Spinal cord (tissue), 10 donors: ENCODE results near the gene SCN2B. TPM values are rescaled to one million over a fixed set of nuclear protein-coding genes. Genes with fewer than 3 reads are reported as not detected.

ENCODE experiments used
- DNase-seq, 6 donors: peaks; one replicate each; pipeline versions ENCODE4 v3.0.0 to v3.0.0-alpha.2; 2013 to 2015; ENCODE audit warnings: low spot score in 6 of 6, low read depth in 4 of 6
- H3K27ac ChIP-seq: one replicate; pipeline ENCODE4 v1.5.1; 2013; ENCODE audit warnings: low read depth, low read length, control low read depth
- H3K27me3 ChIP-seq: one replicate; pipeline ENCODE4 v1.6.1; 2013; ENCODE audit warnings: low read length; ENCODE audit not compliant: control insufficient read depth, insufficient read depth
- H3K36me3 ChIP-seq: one replicate; pipeline ENCODE4 v1.6.1; 2013; ENCODE audit warnings: low read length; ENCODE audit not compliant: control insufficient read depth, insufficient read depth
- H3K4me1 ChIP-seq: one replicate; pipeline ENCODE4 v1.6.1; 2013; ENCODE audit warnings: low read length; ENCODE audit not compliant: control insufficient read depth, insufficient read depth
- H3K4me3 ChIP-seq: one replicate; pipeline ENCODE4 v1.5.1; 2013; ENCODE audit warnings: low read depth, low read length, control low read depth
- H3K9me3 ChIP-seq: one replicate; pipeline ENCODE4 v1.6.1; 2013; ENCODE audit warnings: low read length; ENCODE audit not compliant: control insufficient read depth, insufficient read depth
- WGBS: methylation state at CpG from one replicate; pipeline ENCODE4 v1.1.5; 2013; ENCODE audit warnings: missing lambda C conversion rate; ENCODE audit not compliant: insufficient coverage; 5-methylcytosine and 5-hydroxymethylcytosine counted together
- polyA plus RNA-seq, 2 donors: library from polyadenylated mRNA; unstranded; fragments of 120-200 nt; gene quantifications; one replicate each; pipeline ENCODE4 v1.2.1, GENCODE V29; 2013; ENCODE audit not compliant: insufficient read length in 2 of 2
- total RNA-seq, 2 donors: library from RNA; depleted of rRNA in 1 of 2; stranded (reverse); fragments of 120-200 nt in 1 of 2; fragments of >200 nt in 1 of 2; gene quantifications; one replicate each; pipeline versions ENCODE4 v1.2.3 to v1.2.4, GENCODE V29; 2013 to 2014
- donor health status: healthy.

Gene SCN2B
- total and polyA plus RNA-seq, 4 donors, result 12.6 to 24.6 (median 14.4) TPM

- H3K4me1 ChIP-seq, result no peaks in the 10 kb centered on the region
- H3K4me3 ChIP-seq, result no peak overlapping the region
- 40% methylated on average over 1 of the region's 1 CpG for WGBS
- H3K27ac ChIP-seq, result no peak overlapping the region
- no peaks in the 10 kb centered on the region for H3K9me3 ChIP-seq
- H3K27me3 ChIP-seq, result peaks cover 14% of the 10 kb centered on the region
- H3K36me3 ChIP-seq, result peaks cover 24% of the 10 kb centered on the region
- DNase-seq, result no peak
Measured at GRCh38 chr11:118139578-118139977, 36.9 kb downstream of the SCN2B start.

- H3K27ac ChIP-seq, result no peak overlapping the region
- H3K9me3 ChIP-seq, result no peaks in the 10 kb centered on the region
- no peaks in the 10 kb centered on the region for H3K4me1 ChIP-seq
- no peak overlapping the region for H3K4me3 ChIP-seq
- no peak for DNase-seq
- peaks cover 14% of the 10 kb centered on the region for H3K27me3 ChIP-seq
- H3K36me3 ChIP-seq, result peaks cover 24% of the 10 kb centered on the region
- 40% methylated on average over 9 of the region's 10 CpGs for WGBS
Measured at GRCh38 chr11:118138839-118139420, 37.5 kb downstream of the SCN2B start.

GRCh38 chr11:118136801-118137200, 39.6 kb downstream of the SCN2B start:
- WGBS, result 88% methylated on average over 9 of the region's 10 CpGs
- Histone ChIP-seq H3K27me3 (peaks cover 6% of the 10 kb centered on the region), H3K4me3 (no peak overlapping the region), H3K27ac (no peak overlapping the region), H3K36me3 (peaks cover 24% of the 10 kb centered on the region), H3K9me3 (no peaks in the 10 kb centered on the region), H3K4me1 (no peaks in the 10 kb centered on the region)
- DNase-seq, result no peak

- Histone ChIP-seq H3K36me3 (peaks cover 23% of the 10 kb centered on the region), H3K27ac (no peak overlapping the region), H3K9me3 (no peaks in the 10 kb centered on the region), H3K27me3 (peaks cover 4% of the 10 kb centered on the region), H3K4me3 (no peak overlapping the region), H3K4me1 (no peaks in the 10 kb centered on the region)
- no peak for DNase-seq
- WGBS, result no CpG with 5 or more reads among the region's 2 CpGs
Measured at GRCh38 chr11:118136341-118136740, 40.1 kb downstream of the SCN2B start.

- peaks cover 22% of the 10 kb centered on the region for H3K36me3 ChIP-seq
- H3K27me3 ChIP-seq, result peaks cover 4% of the 10 kb centered on the region
- H3K9me3 ChIP-seq, result no peaks in the 10 kb centered on the region
- no peak overlapping the region for H3K27ac ChIP-seq
- no peaks in the 10 kb centered on the region for H3K4me1 ChIP-seq
- H3K4me3 ChIP-seq, result no peak overlapping the region
- no peak for DNase-seq
- 93% methylated on average over 1 of the region's 5 CpGs for WGBS
Measured at GRCh38 chr11:118135796-118136165, 40.7 kb downstream of the SCN2B start.

- H3K27me3 ChIP-seq, result no peaks in the 10 kb centered on the region
- no peak for DNase-seq
- no peak overlapping the region for H3K4me3 ChIP-seq
- H3K9me3 ChIP-seq, result no peaks in the 10 kb centered on the region
- peaks cover 22% of the 10 kb centered on the region for H3K36me3 ChIP-seq
- H3K27ac ChIP-seq, result no peak overlapping the region
- no peaks in the 10 kb centered on the region for H3K4me1 ChIP-seq
- WGBS, result 90% methylated on average over 3 of the region's 7 CpGs
Measured at GRCh38 chr11:118135051-118135795, 41.2 kb downstream of the SCN2B start.

- H3K36me3 ChIP-seq, result peaks cover 21% of the 10 kb centered on the region
- H3K4me1 ChIP-seq, result no peaks in the 10 kb centered on the region
- no peaks in the 10 kb centered on the region for H3K27me3 ChIP-seq
- H3K27ac ChIP-seq, result no peak overlapping the region
- H3K9me3 ChIP-seq, result no peaks in the 10 kb centered on the region
- 87% methylated on average over 8 of the region's 10 CpGs for WGBS
- no peak overlapping the region for H3K4me3 ChIP-seq
- no peak for DNase-seq
Measured at GRCh38 chr11:118133816-118134215, 42.6 kb downstream of the SCN2B start.

GRCh38 chr11:118132385-118133151, 43.9 kb downstream of the SCN2B start:
- no peak for DNase-seq
- Histone ChIP-seq H3K36me3 (peaks cover 17% of the 10 kb centered on the region), H3K9me3 (no peaks in the 10 kb centered on the region)

GRCh38 chr11:118129471-118130172, 46.8 kb downstream of the SCN2B start:
- no peak overlapping the region for H3K27ac ChIP-seq
- WGBS, result 79% methylated on average over 5 of the region's 6 CpGs

More at GRCh38 chr11:118132385-118133151, 43.9 kb downstream of the SCN2B start:
- H3K4me1 ChIP-seq, result no peaks in the 10 kb centered on the region
- H3K27ac ChIP-seq, result no peak overlapping the region
- H3K27me3 ChIP-seq, result no peaks in the 10 kb centered on the region
- 82% methylated on average over 8 of the region's 15 CpGs for WGBS
- no peak overlapping the region for H3K4me3 ChIP-seq

More at GRCh38 chr11:118129471-118130172, 46.8 kb downstream of the SCN2B start:
- Histone ChIP-seq H3K4me3 (no peak overlapping the region), H3K27me3 (no peaks in the 10 kb centered on the region), H3K9me3 (no peaks in the 10 kb centered on the region), H3K36me3 (no peaks in the 10 kb centered on the region), H3K4me1 (no peaks in the 10 kb centered on the region)
- DNase-seq, result no peak
